ENCODE data around the gene ZNF649.
A peak's percentile ranks its signal among the peaks of the same experiment; 100 is the strongest.

The ZNF649 gene

GRCh38 chr19:51887522-51888498 lies 17.0 kb downstream of the ZNF649 start, which contains the start of gene ZNF577:
ZNF577 (minus strand) TSS chr19:51887951; CDS start chr19:51880382, 7,569 bp downstream.
- peak; percentile 16 to 64 (median 50) for DNase-seq (ENCODE audit: low read depth in 3 of 3)

DNA sequence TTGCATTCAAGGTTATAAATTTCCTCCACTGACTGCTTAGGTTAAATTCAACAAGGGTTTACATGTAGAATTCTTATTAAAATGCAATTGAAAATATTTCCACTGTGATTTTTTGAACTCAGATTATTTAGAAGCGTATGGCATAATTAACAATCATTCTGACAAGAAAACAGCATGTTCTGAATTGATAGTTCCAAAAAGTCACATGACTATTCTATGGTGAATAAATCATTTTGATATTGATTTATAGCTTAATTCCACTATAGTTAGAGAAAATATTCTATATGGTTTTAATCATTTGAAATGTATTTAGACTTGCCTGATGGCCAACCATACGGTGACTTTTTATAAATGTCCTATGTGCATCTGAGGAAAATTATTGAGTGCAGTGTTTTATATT lies 20.1 kb downstream of the ZNF649 start:
- DNase-seq (ENCODE audit: low read depth in 3 of 3), result no peak

DNA sequence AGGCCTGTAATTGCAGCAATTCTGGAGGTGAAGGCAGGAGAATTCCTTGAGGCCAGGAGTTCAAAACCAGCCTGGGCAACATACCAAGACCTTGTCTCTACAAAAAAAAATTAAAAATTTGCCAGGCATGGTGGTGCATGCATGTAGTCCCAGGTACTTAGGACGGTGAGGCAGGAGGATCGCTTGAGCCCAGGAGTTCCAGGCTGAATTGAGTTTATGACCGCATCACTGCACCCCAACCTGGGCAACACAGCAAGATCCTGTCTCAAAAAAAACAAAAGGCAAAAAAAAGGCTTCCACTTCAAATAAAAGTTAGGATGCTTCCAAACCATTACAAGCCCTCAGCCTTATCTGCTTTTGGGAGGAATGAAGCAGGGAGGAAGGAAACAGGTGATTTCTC lies 22.3 kb downstream of the ZNF649 start:
- no peak for DNase-seq (ENCODE audit: low read depth in 3 of 3)

- DNase-seq (ENCODE audit: low read depth in 3 of 3), result no peak
Observed at GRCh38 chr19:51873097-51873496, 31.7 kb downstream of the ZNF649 start.

GRCh38 chr19:51861870-51862622 lies 42.8 kb downstream of the ZNF649 start:
- no peak for DNase-seq (ENCODE audit: low read depth in 3 of 3)
